Sigmoid colon (tissue), 4 donors: ENCODE measurements around the gene E2F2.

Experiments
- CTCF ChIP-seq, 4 experiments: fragments of 450-650 bp in 3 of 4; fragments of 200-600 bp in 1 of 4; IDR thresholded peaks; one replicate each; pipeline ENCODE4 v1.5.1; 2016 to 2019; ENCODE audit warnings: antibody characterized with exemption in 4 of 4, mild to moderate bottlenecking in 3 of 4, moderate library complexity in 2 of 4
- EP300 ChIP-seq, 4 donors: sonication (generic); formaldehyde crosslinking; IDR thresholded peaks; one replicate each; pipeline ENCODE4 v1.6.1; 2017; ENCODE audit warnings: antibody characterized with exemption in 4 of 4
- POLR2A ChIP-seq, 2 donors: fragments of 450-650 bp; IDR thresholded peaks; one replicate each; pipeline ENCODE4 v1.6.1; 2016; ENCODE audit warnings: antibody characterized with exemption in 2 of 2, mild to moderate bottlenecking in 2 of 2, moderate library complexity in 2 of 2
- POLR2AphosphoS5 ChIP-seq, 4 donors: sonication (generic); formaldehyde crosslinking; IDR thresholded peaks; one replicate each; pipeline ENCODE4 v1.6.1; 2017; ENCODE audit warnings: antibody characterized with exemption in 4 of 4

GRCh38 chr1:23531562-23532094 lies 595 bp upstream of the E2F2 start:
- no peak for TF ChIP-seq CTCF (IDR thresholded peaks at IDR 0.05)
- no peak for TF ChIP-seq POLR2A (IDR thresholded peaks at IDR 0.05)
- no peak for TF ChIP-seq POLR2AphosphoS5 (IDR thresholded peaks at IDR 0.05)
- TF ChIP-seq EP300 (IDR thresholded peaks at IDR 0.05): no peak
